ENCODE data around the gene CNP. TPM values are rescaled to one million over a fixed set of nuclear protein-coding genes. Genes with fewer than 3 reads are reported as not detected.

The CNP gene
- 10 to 100 TPM; 81.2 to 97.5 TPM for total RNA-seq

DNA sequence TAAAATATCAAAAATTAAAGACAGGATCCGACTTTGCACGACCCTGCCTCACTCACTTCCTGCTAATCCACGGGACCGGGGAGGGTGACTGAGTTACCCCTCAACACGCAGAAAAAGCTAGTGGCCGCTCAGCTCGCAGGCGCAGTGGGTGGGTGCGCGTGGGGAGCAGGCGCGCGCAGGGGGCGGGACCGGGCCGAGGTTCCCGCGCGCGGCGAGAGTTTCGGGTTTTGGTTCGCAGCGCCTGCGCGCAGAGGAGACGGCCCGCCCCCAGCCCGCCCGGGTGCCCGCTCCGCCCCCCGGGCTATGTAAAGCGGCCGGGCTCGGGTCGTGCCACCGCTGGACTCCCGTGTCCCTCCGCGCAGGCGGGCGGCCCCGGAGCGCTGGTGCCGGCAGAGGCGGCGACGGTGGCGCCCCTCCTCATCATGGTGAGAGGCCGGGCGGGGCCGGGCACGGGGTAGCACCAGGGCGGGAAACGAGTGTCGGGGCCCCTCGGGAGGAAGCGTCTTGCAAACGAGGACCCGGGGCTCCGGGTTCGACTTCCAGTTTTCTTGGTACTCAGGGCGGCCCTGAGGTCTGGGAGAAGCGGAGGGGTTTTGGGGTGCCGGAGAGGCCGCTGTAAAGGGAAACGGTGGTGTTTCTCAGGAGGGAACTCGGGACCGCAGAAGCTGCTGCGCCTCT is at the start of gene CNP:
TSS of gene CNP (plus strand) at position 333 of the 678 bp plus-strand sequence. CDS start at position 423, 90 bp downstream.
- no peaks in the 10 kb centered on the region for H3K9me3 Mint-ChIP-seq
- peak; percentile 89 for DNase-seq
- ChIA-PET POLR2A (interaction anchor here (0.6 to 3.0 kb wide), 5 partner anchors 36 to 146 kb away, joined by 3 to 7 read pairs (median 4); partner anchors contain the start of genes DHX58 and ODAD4), CTCF (interaction anchor here (0.7 to 2.0 kb wide), 13 partner anchors 15 to 214 kb away, joined by 3 to 8 read pairs (median 4); partner anchors contain the start of genes DHX58, KCNH4 and ODAD4)
- H3K4me1 Mint-ChIP-seq = peaks cover 47% of the 10 kb centered on the region
- peak within 1 kb of the TSS; percentile 84 for H3K4me3 Mint-ChIP-seq
- H3K27me3 Mint-ChIP-seq = peaks cover 4% of the 10 kb centered on the region
- peaks cover 31% of the 10 kb centered on the region for H3K36me3 Mint-ChIP-seq (ENCODE audit: low read depth)
- peak within 1 kb of the TSS; percentile 91 for H3K27ac Mint-ChIP-seq

DNA sequence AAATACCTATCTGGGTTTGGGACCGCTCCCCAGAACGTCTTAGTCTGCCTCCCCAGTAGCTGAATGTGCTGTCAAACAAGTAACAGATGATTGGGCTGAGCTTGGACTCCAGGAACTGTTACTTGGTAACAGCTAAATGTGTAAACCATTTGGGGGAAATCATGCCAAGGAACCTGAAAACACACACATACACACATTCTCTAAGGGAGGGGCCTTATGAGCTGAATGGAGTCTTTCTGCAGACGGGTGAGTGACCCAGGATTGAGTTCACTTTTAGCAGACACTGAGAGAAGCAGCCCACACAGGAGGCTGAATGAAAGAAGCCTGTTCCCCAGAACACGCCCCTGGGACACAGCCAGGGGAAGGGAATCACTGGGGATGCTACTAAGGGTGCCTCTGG is 49.4 kb upstream of the CNP start:
- Mint-ChIP-seq H3K4me1 (peaks cover 42% of the 10 kb centered on the region), H3K27me3 (no peaks in the 10 kb centered on the region), H3K4me3 (peak overlapping the region; percentile 95), H3K36me3 (ENCODE audit: low read depth) (peaks cover 18% of the 10 kb centered on the region), H3K9me3 (no peaks in the 10 kb centered on the region), H3K27ac (peak overlapping the region; percentile 96)
- CTCF ChIA-PET = interaction anchor here (0.7 to 2.7 kb wide), 6 partner anchors 13 to 186 kb away, joined by 3 to 15 read pairs (median 4); partner anchors contain the start of gene ODAD4
- POLR2A ChIA-PET = no interaction called here
- no peak for DNase-seq

DNA sequence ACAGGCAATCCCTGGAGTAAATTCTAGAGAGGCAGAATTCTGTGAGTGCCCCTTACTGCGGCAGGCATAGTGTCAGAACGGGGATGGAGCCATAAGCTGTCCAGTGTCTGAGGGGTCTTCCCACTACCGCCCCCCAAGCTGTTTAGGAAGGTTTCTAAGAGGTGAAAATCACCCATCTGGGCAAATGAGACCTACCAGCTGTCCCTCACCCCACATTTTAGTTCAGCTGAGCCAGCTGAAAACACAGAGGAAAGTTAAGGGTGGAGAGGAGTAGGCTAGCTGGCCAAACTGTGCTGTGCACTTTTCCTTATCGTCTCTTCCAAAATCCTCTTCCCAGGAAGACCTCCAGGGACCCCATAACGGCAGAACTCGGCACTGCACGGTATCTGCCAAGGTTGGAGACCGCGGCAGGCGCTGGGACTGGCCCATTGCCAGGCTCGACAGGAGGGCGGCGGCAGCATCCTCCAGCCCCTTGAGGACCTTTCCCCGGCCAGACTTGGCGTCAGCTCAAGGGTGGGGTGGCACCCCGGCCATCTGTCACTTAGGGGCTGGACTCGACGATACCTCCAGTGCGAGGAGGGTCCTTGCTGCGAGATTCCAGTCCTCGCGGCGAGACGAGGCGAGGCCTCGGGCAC is 48.8 kb upstream of the CNP start:
- peak overlapping the region; percentile 96 for H3K27ac Mint-ChIP-seq
- ChIA-PET POLR2A (interaction anchor here (0.6 kb wide), 1 partner anchor 48 kb away, joined by 4 read pairs; no protein-coding TSS in a partner anchor), CTCF (interaction anchor here (0.7 to 2.7 kb wide), 12 partner anchors 9 to 185 kb away, joined by 3 to 15 read pairs (median 4); partner anchors contain the start of genes KLHL11 and ODAD4)
- H3K36me3 Mint-ChIP-seq (ENCODE audit: low read depth) = peaks cover 13% of the 10 kb centered on the region
- DNase-seq = peak; percentile 32
- H3K4me1 Mint-ChIP-seq = peaks cover 39% of the 10 kb centered on the region
- no peaks in the 10 kb centered on the region for H3K9me3 Mint-ChIP-seq
- H3K27me3 Mint-ChIP-seq = no peaks in the 10 kb centered on the region
- H3K4me3 Mint-ChIP-seq = peak overlapping the region; percentile 95

DNA sequence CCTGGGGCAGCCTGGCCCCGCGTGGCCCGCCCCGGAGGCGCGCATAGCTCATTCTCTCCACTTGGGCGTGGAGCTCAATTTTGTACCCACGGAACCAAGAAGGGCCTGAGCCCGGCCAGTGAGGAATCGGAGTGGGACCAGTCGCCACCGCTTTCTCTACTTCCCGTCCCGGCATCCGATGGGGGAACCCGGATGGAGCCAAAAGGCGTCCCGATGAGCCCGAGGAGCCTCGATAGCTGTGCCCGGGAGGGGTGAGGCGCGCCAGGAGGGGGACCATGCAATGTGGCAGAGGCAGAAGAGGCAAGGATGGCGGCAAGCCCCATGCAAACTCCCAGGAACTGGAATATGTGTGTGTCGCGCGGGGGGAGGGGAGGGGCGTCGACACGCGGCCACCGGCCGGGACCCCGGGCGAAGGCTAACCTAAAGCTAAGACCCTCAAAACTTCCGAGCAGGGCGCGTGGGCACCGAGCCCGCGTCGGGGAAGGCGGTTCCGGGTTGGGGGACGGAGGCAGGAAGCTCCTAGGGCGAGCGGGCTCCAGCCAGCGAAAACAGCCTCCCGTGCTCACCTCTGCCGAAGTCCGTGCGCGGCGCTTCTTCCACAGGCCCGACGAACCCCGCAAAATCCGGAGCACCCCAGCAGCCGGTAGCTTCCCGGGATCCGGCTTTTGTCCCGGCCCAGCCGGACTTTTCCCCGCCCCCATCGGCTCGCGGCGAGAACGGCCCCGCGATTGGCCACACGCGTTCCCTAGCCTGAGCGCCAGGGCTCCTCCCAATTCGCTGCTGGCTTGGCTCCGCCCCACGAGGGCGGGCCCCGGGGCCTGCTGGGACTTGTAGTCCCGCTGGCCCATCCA is 48.1 kb upstream of the CNP start, which contains the start of gene ACLY:
TSS of gene ACLY (minus strand) at position 638 of the 851 bp plus-strand sequence. CDS start 5,078 bp downstream, outside the sequence.
- peak within 1 kb of the TSS; percentile 96 for H3K27ac Mint-ChIP-seq
- no peaks in the 10 kb centered on the region for H3K27me3 Mint-ChIP-seq
- H3K36me3 Mint-ChIP-seq (ENCODE audit: low read depth) = peaks cover 7% of the 10 kb centered on the region

DNA sequence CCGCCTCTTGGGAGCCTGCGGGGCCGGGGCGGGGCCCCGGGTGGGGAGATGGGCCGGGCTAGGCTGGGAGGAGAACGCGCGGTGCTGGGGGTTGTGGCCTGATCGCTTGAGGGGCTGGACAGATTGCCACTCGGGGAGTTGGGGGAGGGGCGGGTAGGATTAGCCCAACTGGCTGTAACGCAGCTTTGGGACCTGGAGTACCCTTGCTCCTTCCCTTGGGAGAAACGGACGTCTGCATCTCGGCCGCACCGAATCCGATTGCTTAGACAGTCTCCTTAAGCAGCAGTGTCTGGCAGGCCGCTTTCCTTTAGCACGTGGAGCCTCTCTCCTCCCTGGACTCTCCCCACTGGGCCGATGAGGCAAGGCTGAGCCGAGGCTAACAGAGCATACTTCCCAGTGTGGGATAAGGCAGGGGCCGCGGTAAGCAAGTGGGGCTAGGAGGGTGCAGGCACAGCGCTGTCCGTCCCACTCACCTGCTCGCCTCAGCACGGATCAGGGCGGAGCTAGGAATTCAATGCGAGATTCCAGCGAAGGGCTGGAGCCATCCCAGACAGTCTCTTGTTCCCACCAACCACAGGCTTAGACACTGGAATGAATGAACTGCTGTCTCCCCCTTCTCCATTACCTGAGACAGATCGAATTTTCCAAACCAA is 47.3 kb upstream of the CNP start:
- CTCF ChIA-PET = interaction anchor here (0.7 to 2.7 kb wide), 8 partner anchors 9 to 137 kb away, joined by 3 to 15 read pairs (median 4); partner anchors contain the start of genes KLHL11 and ODAD4
- H3K4me1 Mint-ChIP-seq = peaks cover 33% of the 10 kb centered on the region
- peaks cover 5% of the 10 kb centered on the region for H3K36me3 Mint-ChIP-seq (ENCODE audit: low read depth)
- no peak for DNase-seq
- peak overlapping the region; percentile 96 for H3K27ac Mint-ChIP-seq
- H3K4me3 Mint-ChIP-seq = peak overlapping the region; percentile 95
- H3K27me3 Mint-ChIP-seq = no peaks in the 10 kb centered on the region
- POLR2A ChIA-PET = interaction anchor here (1.3 kb wide), 1 partner anchor 11 kb away, joined by 5 read pairs; the partner anchor contains the start of gene ODAD4
- H3K9me3 Mint-ChIP-seq = no peaks in the 10 kb centered on the region

More for the DNA sequence above, 48.1 kb upstream of the CNP start, which contains the start of gene ACLY:
- ChIA-PET POLR2A (interaction anchor here (0.5 to 1.3 kb wide), 3 partner anchors 12 to 47 kb away, joined by 3 to 5 read pairs (median 4); partner anchors contain the start of gene ODAD4), CTCF (interaction anchor here (0.7 to 2.7 kb wide), 12 partner anchors 9 to 138 kb away, joined by 3 to 15 read pairs (median 4); partner anchors contain the start of genes KLHL11 and ODAD4)
- peak; percentile 98 for DNase-seq
- H3K4me3 Mint-ChIP-seq = peak within 1 kb of the TSS; percentile 95
- peaks cover 38% of the 10 kb centered on the region for H3K4me1 Mint-ChIP-seq
- no peaks in the 10 kb centered on the region for H3K9me3 Mint-ChIP-seq

DNA sequence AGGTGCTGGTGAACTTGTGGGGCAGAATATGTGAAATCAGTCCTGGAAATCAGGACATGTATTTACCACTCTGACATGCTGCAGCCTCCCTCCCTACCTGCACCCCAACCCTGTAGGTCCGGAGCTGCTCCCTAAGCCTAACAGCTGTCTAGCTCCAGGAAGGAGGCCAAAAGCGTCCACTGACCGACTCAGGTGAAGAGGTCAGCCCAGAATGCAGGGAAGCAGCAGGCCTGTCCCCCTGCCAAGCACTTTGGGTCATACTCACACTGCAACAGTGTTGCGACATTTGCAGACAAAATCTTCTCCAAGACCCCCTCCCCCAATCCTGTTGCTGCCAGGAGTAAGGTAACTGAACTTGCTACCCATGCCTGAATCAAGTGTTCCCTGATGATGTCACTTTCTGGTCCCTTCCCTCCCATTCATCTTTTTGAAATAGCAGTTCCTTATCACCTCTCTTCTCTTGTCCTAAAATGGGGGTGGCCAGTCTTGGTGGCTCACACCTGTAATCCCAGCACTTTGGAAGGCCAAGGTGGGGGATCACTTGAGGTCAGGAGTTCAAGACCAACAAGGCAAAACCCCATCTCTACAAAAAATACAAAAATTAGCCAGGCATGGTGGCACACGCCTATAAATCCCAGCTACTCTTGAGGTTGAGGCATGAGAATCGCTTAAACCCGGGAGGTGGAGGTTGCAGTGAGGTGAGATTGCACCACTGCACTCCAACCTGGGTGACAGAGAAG is 46.6 kb upstream of the CNP start:
- CTCF ChIA-PET = interaction anchor here (1.4 to 2.0 kb wide), 2 partner anchors 9 to 16 kb away, joined by 4 to 7 read pairs; no protein-coding TSS in a partner anchor

DNA sequence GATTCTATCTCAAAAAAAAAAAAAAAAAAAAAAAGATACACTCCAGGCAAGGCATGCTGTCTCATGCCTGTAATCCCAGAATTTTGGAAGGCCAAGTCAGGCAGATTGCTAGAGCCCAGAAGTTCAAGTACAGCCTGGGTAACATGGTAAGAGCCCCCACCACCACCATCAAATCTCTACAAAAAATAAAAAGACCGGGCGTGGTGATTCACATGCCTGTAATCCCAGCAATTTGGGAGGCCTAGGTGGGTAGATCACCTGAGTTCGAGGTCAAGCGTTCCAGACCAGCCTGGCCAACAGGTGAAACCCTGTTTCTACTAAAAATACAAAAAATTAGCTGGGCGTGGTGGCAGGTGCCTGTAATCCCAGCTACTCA is 46.0 kb upstream of the CNP start:
- no peak overlapping the region for H3K4me3 Mint-ChIP-seq
- no peaks in the 10 kb centered on the region for H3K9me3 Mint-ChIP-seq
- no peak overlapping the region for H3K27ac Mint-ChIP-seq
- ChIA-PET POLR2A (interaction anchor here (0.6 kb wide), 1 partner anchor 682 kb away, joined by 3 read pairs; no protein-coding TSS in a partner anchor), CTCF (interaction anchor here (1.4 to 2.0 kb wide), 2 partner anchors 9 to 16 kb away, joined by 4 to 7 read pairs; no protein-coding TSS in a partner anchor)
- no peak for DNase-seq
- peaks cover 5% of the 10 kb centered on the region for H3K36me3 Mint-ChIP-seq (ENCODE audit: low read depth)
- peaks cover 25% of the 10 kb centered on the region for H3K4me1 Mint-ChIP-seq
- H3K27me3 Mint-ChIP-seq = no peaks in the 10 kb centered on the region

More for the DNA sequence above, 46.6 kb upstream of the CNP start:
- no peak for DNase-seq
- Mint-ChIP-seq H3K4me3 (peak overlapping the region; percentile 27), H3K9me3 (no peaks in the 10 kb centered on the region), H3K27me3 (no peaks in the 10 kb centered on the region), H3K27ac (peak overlapping the region; percentile 96), H3K36me3 (ENCODE audit: low read depth) (peaks cover 5% of the 10 kb centered on the region), H3K4me1 (peaks cover 27% of the 10 kb centered on the region)
- POLR2A ChIA-PET = interaction anchor here (0.6 kb wide), 1 partner anchor 682 kb away, joined by 3 read pairs; no protein-coding TSS in a partner anchor

DNA sequence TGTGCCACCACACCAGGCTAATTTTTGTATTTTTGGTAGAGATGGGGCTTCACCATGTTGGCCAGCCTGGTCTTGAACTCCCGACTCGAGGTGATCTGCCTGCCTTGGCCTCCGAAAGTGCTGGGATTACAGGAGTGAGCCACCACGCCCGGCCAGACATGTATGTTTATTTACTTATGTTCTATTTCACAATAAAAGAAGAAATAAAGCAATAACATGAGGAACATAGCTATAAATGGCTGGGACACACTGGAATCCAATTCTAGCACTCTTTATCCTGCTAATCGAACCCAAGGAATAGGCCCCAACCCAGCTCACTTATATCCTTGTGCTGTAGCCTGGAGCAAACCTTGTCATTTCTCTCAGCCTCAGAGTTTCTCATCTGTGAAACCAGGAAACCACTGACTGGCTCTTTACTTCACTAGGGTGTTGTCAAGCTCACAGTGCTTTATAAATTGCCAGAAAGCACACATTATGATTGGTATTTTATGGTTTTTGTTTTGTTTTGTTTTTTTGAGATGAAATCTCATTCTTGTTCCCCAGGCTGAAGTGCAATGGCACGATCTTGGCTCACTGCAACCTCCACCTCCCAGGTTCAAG is 40.5 kb upstream of the CNP start:
- no peak for DNase-seq
- Mint-ChIP-seq H3K4me1 (peaks cover 32% of the 10 kb centered on the region), H3K9me3 (no peaks in the 10 kb centered on the region), H3K27ac (peak overlapping the region; percentile 69), H3K4me3 (no peak overlapping the region), H3K36me3 (ENCODE audit: low read depth) (peaks cover 3% of the 10 kb centered on the region), H3K27me3 (no peaks in the 10 kb centered on the region)
- ChIA-PET CTCF (interaction anchor here (0.6 to 1.7 kb wide), 3 partner anchors 13 to 39 kb away, joined by 3 read pairs; no protein-coding TSS in a partner anchor), POLR2A (no interaction called here)

DNA sequence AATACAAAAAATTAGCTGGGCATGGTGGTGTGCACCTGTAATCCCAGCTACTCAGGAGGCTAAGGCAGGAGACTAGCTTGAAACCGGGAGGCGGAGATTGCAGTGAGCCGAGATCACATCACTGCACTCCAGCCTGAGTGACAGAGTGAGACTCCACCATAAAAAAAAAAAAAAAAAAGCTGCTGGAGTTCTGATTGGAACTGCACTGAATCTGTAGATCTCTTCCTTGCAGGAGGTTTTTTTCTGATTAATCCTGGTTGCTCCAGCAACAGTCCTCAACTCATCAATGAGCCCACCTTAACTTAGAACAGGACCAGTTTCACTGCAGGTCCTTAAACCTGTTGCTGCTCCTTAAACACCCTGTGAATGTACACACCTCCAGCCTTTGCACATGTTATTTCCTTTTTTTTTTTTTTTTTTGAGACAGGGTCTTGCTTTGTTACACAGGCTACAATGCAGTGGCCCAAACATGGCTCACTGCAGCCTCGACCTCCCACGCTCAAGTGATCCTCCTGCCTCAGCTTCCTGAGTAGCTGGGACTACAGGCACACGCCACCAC is 37.8 kb upstream of the CNP start:
- POLR2A ChIA-PET = no interaction called here
- peaks cover 55% of the 10 kb centered on the region for H3K4me1 Mint-ChIP-seq
- peak overlapping the region; percentile 97 for H3K27ac Mint-ChIP-seq

More for the DNA sequence above, 37.8 kb upstream of the CNP start:
- no peaks in the 10 kb centered on the region for H3K27me3 Mint-ChIP-seq
- CTCF ChIA-PET = interaction anchor here (0.7 to 1.5 kb wide), 6 partner anchors 8 to 731 kb away, joined by 3 to 4 read pairs (median 4); partner anchors contain the start of genes ACLY and TUBG2
- peak overlapping the region; percentile 97 for H3K4me3 Mint-ChIP-seq
- peaks cover 3% of the 10 kb centered on the region for H3K36me3 Mint-ChIP-seq (ENCODE audit: low read depth)
- no peaks in the 10 kb centered on the region for H3K9me3 Mint-ChIP-seq
- no peak for DNase-seq
